ENCODE results near the gene NDUFB11. TPM values are rescaled to one million over a fixed set of nuclear protein-coding genes. Genes with fewer than 3 reads are reported as not detected.
A peak's percentile ranks its signal among the peaks of the same experiment; 100 is the strongest.

NDUFB11 gene
- total RNA-seq, 2 experiments from 2014 or later = 109 to 111 TPM

- DNase-seq = no peak
- POLR2A ChIA-PET = no interaction called here
- H3K9me3 Mint-ChIP-seq = no peaks in the 10 kb centered on the region
- CTCF ChIA-PET = interaction anchor here (0.6 to 1.1 kb wide), 2 partner anchors 13 to 31 kb away, joined by 3 read pairs; no protein-coding TSS in a partner anchor
- no peak overlapping the region for H3K27ac Mint-ChIP-seq
- H3K4me3 Mint-ChIP-seq = no peak overlapping the region
- no peaks in the 10 kb centered on the region for H3K27me3 Mint-ChIP-seq
- peaks cover 2% of the 10 kb centered on the region for H3K4me1 Mint-ChIP-seq
- peaks cover 35% of the 10 kb centered on the region for H3K36me3 Mint-ChIP-seq (ENCODE audit: low read depth)
Observed at GRCh38 chrX:47181301-47181700, 36.8 kb upstream of the NDUFB11 start.

- no peaks in the 10 kb centered on the region for H3K27me3 Mint-ChIP-seq
- H3K4me1 Mint-ChIP-seq = peaks cover 2% of the 10 kb centered on the region
- POLR2A ChIA-PET = no interaction called here
- peaks cover 33% of the 10 kb centered on the region for H3K36me3 Mint-ChIP-seq (ENCODE audit: low read depth)
- DNase-seq = no peak
- no peak overlapping the region for H3K27ac Mint-ChIP-seq
- H3K9me3 Mint-ChIP-seq = no peaks in the 10 kb centered on the region
- no peak overlapping the region for H3K4me3 Mint-ChIP-seq
- CTCF ChIA-PET = no interaction called here
Observed at GRCh38 chrX:47180346-47180745, 35.8 kb upstream of the NDUFB11 start.

GRCh38 chrX:47179928-47180255, 35.4 kb upstream of the NDUFB11 start:
- Mint-ChIP-seq H3K36me3 (ENCODE audit: low read depth) (peaks cover 33% of the 10 kb centered on the region), H3K4me1 (peaks cover 2% of the 10 kb centered on the region), H3K4me3 (no peak overlapping the region), H3K27me3 (no peaks in the 10 kb centered on the region), H3K27ac (no peak overlapping the region), H3K9me3 (no peaks in the 10 kb centered on the region)
- no peak for DNase-seq
- ChIA-PET POLR2A (no interaction called here), CTCF (no interaction called here)

GRCh38 chrX:47179221-47179927, 34.9 kb upstream of the NDUFB11 start:
- Mint-ChIP-seq H3K36me3 (ENCODE audit: low read depth) (peaks cover 30% of the 10 kb centered on the region), H3K27ac (no peak overlapping the region), H3K4me3 (no peak overlapping the region), H3K4me1 (peaks cover 2% of the 10 kb centered on the region), H3K27me3 (no peaks in the 10 kb centered on the region), H3K9me3 (no peaks in the 10 kb centered on the region)
- POLR2A ChIA-PET = no interaction called here
- CTCF ChIA-PET = no interaction called here
- no peak for DNase-seq

- Mint-ChIP-seq H3K27ac (no peak overlapping the region), H3K36me3 (ENCODE audit: low read depth) (peaks cover 28% of the 10 kb centered on the region), H3K27me3 (no peaks in the 10 kb centered on the region), H3K4me1 (peaks cover 2% of the 10 kb centered on the region), H3K9me3 (no peaks in the 10 kb centered on the region), H3K4me3 (no peak overlapping the region)
- POLR2A ChIA-PET = no interaction called here
- DNase-seq = no peak
- CTCF ChIA-PET = no interaction called here
Observed at GRCh38 chrX:47178337-47178736, 33.8 kb upstream of the NDUFB11 start.

- POLR2A ChIA-PET = no interaction called here
- Mint-ChIP-seq H3K36me3 (ENCODE audit: low read depth) (peaks cover 28% of the 10 kb centered on the region), H3K9me3 (no peaks in the 10 kb centered on the region), H3K27ac (no peak overlapping the region), H3K4me3 (no peak overlapping the region), H3K4me1 (peaks cover 2% of the 10 kb centered on the region), H3K27me3 (no peaks in the 10 kb centered on the region)
- CTCF ChIA-PET = interaction anchor here (0.7 to 1.5 kb wide), 2 partner anchors 13 to 126 kb away, joined by 3 read pairs; no protein-coding TSS in a partner anchor
- DNase-seq = no peak
Observed at GRCh38 chrX:47177079-47177478, 32.6 kb upstream of the NDUFB11 start.

- POLR2A ChIA-PET = no interaction called here
Observed at GRCh38 chrX:47176101-47176740, 31.7 kb upstream of the NDUFB11 start.

GRCh38 chrX:47175588-47175980, 31.1 kb upstream of the NDUFB11 start:
- CTCF ChIA-PET = interaction anchor here (0.6 to 1.0 kb wide), 2 partner anchors 10 to 109 kb away, joined by 3 to 4 read pairs; no protein-coding TSS in a partner anchor
- peaks cover 2% of the 10 kb centered on the region for H3K4me1 Mint-ChIP-seq
- no peak overlapping the region for H3K27ac Mint-ChIP-seq
- H3K4me3 Mint-ChIP-seq = no peak overlapping the region
- H3K36me3 Mint-ChIP-seq (ENCODE audit: low read depth) = peaks cover 26% of the 10 kb centered on the region
- DNase-seq = no peak
- H3K27me3 Mint-ChIP-seq = no peaks in the 10 kb centered on the region
- no peaks in the 10 kb centered on the region for H3K9me3 Mint-ChIP-seq
- POLR2A ChIA-PET = no interaction called here

More at GRCh38 chrX:47176101-47176740, 31.7 kb upstream of the NDUFB11 start:
- no peak for DNase-seq
- H3K9me3 Mint-ChIP-seq = no peaks in the 10 kb centered on the region
- H3K27ac Mint-ChIP-seq = no peak overlapping the region
- H3K4me3 Mint-ChIP-seq = no peak overlapping the region
- H3K4me1 Mint-ChIP-seq = peaks cover 2% of the 10 kb centered on the region
- peaks cover 26% of the 10 kb centered on the region for H3K36me3 Mint-ChIP-seq (ENCODE audit: low read depth)
- no peaks in the 10 kb centered on the region for H3K27me3 Mint-ChIP-seq
- CTCF ChIA-PET = interaction anchor here (0.6 to 1.5 kb wide), 3 partner anchors 9 to 108 kb away, joined by 3 to 4 read pairs (median 3); no protein-coding TSS in a partner anchor

GRCh38 chrX:47174846-47175587, 30.5 kb upstream of the NDUFB11 start:
- peaks cover 2% of the 10 kb centered on the region for H3K4me1 Mint-ChIP-seq
- no peak for DNase-seq
- H3K36me3 Mint-ChIP-seq (ENCODE audit: low read depth) = peaks cover 25% of the 10 kb centered on the region
- no peaks in the 10 kb centered on the region for H3K9me3 Mint-ChIP-seq
- H3K4me3 Mint-ChIP-seq = no peak overlapping the region
- H3K27me3 Mint-ChIP-seq = no peaks in the 10 kb centered on the region
- no peak overlapping the region for H3K27ac Mint-ChIP-seq
- CTCF ChIA-PET = interaction anchor here (1.0 kb wide), 2 partner anchors 11 to 31 kb away, joined by 3 read pairs; no protein-coding TSS in a partner anchor
- POLR2A ChIA-PET = no interaction called here

GRCh38 chrX:47174376-47174775, 29.9 kb upstream of the NDUFB11 start:
- no peaks in the 10 kb centered on the region for H3K9me3 Mint-ChIP-seq
- H3K4me3 Mint-ChIP-seq = no peak overlapping the region
- no peak overlapping the region for H3K27ac Mint-ChIP-seq
- H3K4me1 Mint-ChIP-seq = peaks cover 2% of the 10 kb centered on the region
- no peak for DNase-seq
- peaks cover 23% of the 10 kb centered on the region for H3K36me3 Mint-ChIP-seq (ENCODE audit: low read depth)
- CTCF ChIA-PET = interaction anchor here (1.0 kb wide), 1 partner anchor 31 kb away, joined by 3 read pairs; no protein-coding TSS in a partner anchor
- no peaks in the 10 kb centered on the region for H3K27me3 Mint-ChIP-seq
- POLR2A ChIA-PET = no interaction called here

- Mint-ChIP-seq H3K27me3 (no peaks in the 10 kb centered on the region), H3K9me3 (no peaks in the 10 kb centered on the region), H3K4me3 (no peak overlapping the region), H3K36me3 (ENCODE audit: low read depth) (peaks cover 18% of the 10 kb centered on the region), H3K4me1 (peaks cover 2% of the 10 kb centered on the region), H3K27ac (peak overlapping the region; percentile 46)
- DNase-seq = no peak
- ChIA-PET POLR2A (no interaction called here), CTCF (interaction anchor here (1.4 kb wide), 1 partner anchor 21 kb away, joined by 3 read pairs; no protein-coding TSS in a partner anchor)
Observed at GRCh38 chrX:47172971-47173792, 28.7 kb upstream of the NDUFB11 start.

- peaks cover 14% of the 10 kb centered on the region for H3K36me3 Mint-ChIP-seq (ENCODE audit: low read depth)
- H3K27me3 Mint-ChIP-seq = no peaks in the 10 kb centered on the region
- peaks cover 2% of the 10 kb centered on the region for H3K4me1 Mint-ChIP-seq
- no peak overlapping the region for H3K27ac Mint-ChIP-seq
- no peak overlapping the region for H3K4me3 Mint-ChIP-seq
- ChIA-PET POLR2A (no interaction called here), CTCF (interaction anchor here (1.4 kb wide), 1 partner anchor 22 kb away, joined by 3 read pairs; no protein-coding TSS in a partner anchor)
- H3K9me3 Mint-ChIP-seq = no peaks in the 10 kb centered on the region
- DNase-seq = no peak
Observed at GRCh38 chrX:47172549-47172948, 28.0 kb upstream of the NDUFB11 start.
